ENCODE results near the gene MRPL17. TPM values are rescaled to one million over a fixed set of nuclear protein-coding genes. Genes with fewer than 3 reads are reported as not detected.

MRPL17 gene
- total and polyA plus RNA-seq, 7 donors: 18.3 to 97.5 (median 23.4) TPM

GRCh38 chr11:6640036-6640984 is 42.8 kb downstream of the MRPL17 start:
- H3K4me3 ChIP-seq: no peak overlapping the region
- H3K4me1 ChIP-seq: peaks cover 0 to 48% (median 44%) of the 10 kb centered on the region in 4 donors
- no peak for DNase-seq
- H3K36me3 ChIP-seq: peaks cover 0 to 31% (median 9%) of the 10 kb centered on the region in 4 donors
- intact Hi-C loops (cut with DNase I): no loop called here
- 95 to 96% methylated on average over 36 of the region's 36 CpGs for WGBS, 2 donors
- no peaks in the 10 kb centered on the region for H3K27me3 ChIP-seq
- H3K9me3 ChIP-seq: no peaks in the 10 kb centered on the region
- TF ChIP-seq EP300 (IDR thresholded peaks at IDR 0.05): no peak
- TF ChIP-seq POLR2AphosphoS5 (IDR thresholded peaks at IDR 0.05): no peak
- TF ChIP-seq POLR2A (IDR thresholded peaks at IDR 0.05): no peak
- TF ChIP-seq CTCF (IDR thresholded peaks at IDR 0.05): no peak
- H3K27ac ChIP-seq: peak overlapping the region in 2 of 4 donors; percentile 69 to 76

- TF ChIP-seq EP300 (IDR thresholded peaks at IDR 0.05): no peak
- no peak for TF ChIP-seq CTCF (IDR thresholded peaks at IDR 0.05)
- TF ChIP-seq POLR2AphosphoS5 (IDR thresholded peaks at IDR 0.05): no peak
- DNase-seq: no peak
- intact Hi-C loops (cut with DNase I): no loop called here
- Histone ChIP-seq H3K36me3 (peaks cover 0 to 29% (median 8%) of the 10 kb centered on the region in 4 donors), H3K4me3 (no peak overlapping the region), H3K9me3 (no peaks in the 10 kb centered on the region), H3K4me1 (peaks cover 0 to 62% (median 54%) of the 10 kb centered on the region in 4 donors), H3K27me3 (no peaks in the 10 kb centered on the region), H3K27ac (peak overlapping the region; percentile 30 to 76 (median 65))
- 71 to 79% methylated on average over 4 of the region's 4 CpGs for WGBS, 2 donors
Measured at GRCh38 chr11:6638429-6638828, 44.7 kb downstream of the MRPL17 start.

GRCh38 chr11:6637871-6638270 is 45.3 kb downstream of the MRPL17 start:
- peaks cover 0 to 64% (median 54%) of the 10 kb centered on the region in 4 donors for H3K4me1 ChIP-seq
- H3K9me3 ChIP-seq: no peaks in the 10 kb centered on the region
- peak; percentile 70 for DNase-seq
- 43 to 61% methylated on average over 3 of the region's 3 CpGs for WGBS, 2 donors
- H3K27ac ChIP-seq: peak overlapping the region; percentile 30 to 76 (median 65)
- no peak for TF ChIP-seq EP300 (IDR thresholded peaks at IDR 0.05)
- TF ChIP-seq CTCF (IDR thresholded peaks at IDR 0.05): no peak
- TF ChIP-seq POLR2AphosphoS5 (IDR thresholded peaks at IDR 0.05): no peak
- TF ChIP-seq POLR2A (IDR thresholded peaks at IDR 0.05): no peak
- H3K36me3 ChIP-seq: peaks cover under 1 to 35% (median 11%) of the 10 kb centered on the region in 4 donors
- no peak overlapping the region for H3K4me3 ChIP-seq
- no peaks in the 10 kb centered on the region for H3K27me3 ChIP-seq
- intact Hi-C loops (cut with DNase I): no loop called here

- Histone ChIP-seq H3K4me3 (no peak overlapping the region), H3K27ac (peak overlapping the region; percentile 58 to 76 (median 70)), H3K27me3 (no peaks in the 10 kb centered on the region), H3K4me1 (peaks cover 0 to 64% (median 54%) of the 10 kb centered on the region in 4 donors), H3K9me3 (no peaks in the 10 kb centered on the region), H3K36me3 (peaks cover 8 to 49% (median 20%) of the 10 kb centered on the region in 4 donors)
- intact Hi-C loops (cut with DNase I): no loop called here
- TF ChIP-seq EP300 (IDR thresholded peaks at IDR 0.05) (no peak), CTCF (IDR thresholded peaks at IDR 0.05) (no peak), POLR2A (IDR thresholded peaks at IDR 0.05) (no peak), POLR2AphosphoS5 (IDR thresholded peaks at IDR 0.05) (no peak)
- 90 to 91% methylated on average over 3 of the region's 3 CpGs for WGBS, 2 donors
- no peak for DNase-seq
Measured at GRCh38 chr11:6636480-6636879, 46.7 kb downstream of the MRPL17 start.

Data from sigmoid colon (tissue), 7 donors.